Measurements from ENCODE around the gene HOOK2. TPM values are rescaled to one million over a fixed set of nuclear protein-coding genes. Genes with fewer than 3 reads are reported as not detected.
"Not testable (repeated sequence)": the region's sequence is repeated elsewhere in the genome, so short reads cannot be mapped to it uniquely, and the experiment has no call there.

HOOK2 gene
- total RNA-seq, 1 experiment from 2014 or later: 70.0 TPM

DNA sequence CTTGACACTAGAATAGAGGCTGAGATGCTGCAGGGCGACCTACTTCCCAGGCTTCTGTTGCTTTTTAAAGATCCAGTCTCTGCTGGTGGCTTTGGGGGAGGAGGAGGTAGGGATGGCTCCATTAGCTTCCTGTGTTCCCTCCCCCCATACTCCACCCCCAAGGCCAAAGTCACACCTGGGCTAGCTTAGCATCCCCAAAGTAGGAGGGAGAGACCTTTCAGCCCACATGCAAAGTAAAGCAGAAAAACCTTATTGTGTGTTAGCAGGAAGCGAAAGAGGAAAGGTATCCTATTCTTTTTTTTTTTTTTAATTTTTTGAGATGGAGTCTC is 48.4 kb downstream of the HOOK2 start:
- TF ChIP-seq, protein P1, sequence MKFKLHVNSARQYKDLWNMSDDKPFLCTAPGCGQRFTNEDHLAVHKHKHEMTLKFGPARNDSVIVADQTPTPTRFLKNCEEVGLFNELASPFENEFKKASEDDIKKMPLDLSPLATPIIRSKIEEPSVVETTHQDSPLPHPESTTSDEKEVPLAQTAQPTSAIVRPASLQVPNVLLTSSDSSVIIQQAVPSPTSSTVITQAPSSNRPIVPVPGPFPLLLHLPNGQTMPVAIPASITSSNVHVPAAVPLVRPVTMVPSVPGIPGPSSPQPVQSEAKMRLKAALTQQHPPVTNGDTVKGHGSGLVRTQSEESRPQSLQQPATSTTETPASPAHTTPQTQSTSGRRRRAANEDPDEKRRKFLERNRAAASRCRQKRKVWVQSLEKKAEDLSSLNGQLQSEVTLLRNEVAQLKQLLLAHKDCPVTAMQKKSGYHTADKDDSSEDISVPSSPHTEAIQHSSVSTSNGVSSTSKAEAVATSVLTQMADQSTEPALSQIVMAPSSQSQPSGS (CRISPR knock-in tag; IDR thresholded peaks at IDR 0.05; ENCODE audit: borderline replicate concordance, low read depth): no peak
- Mint-ChIP-seq H3K9me3 (no peaks in the 10 kb centered on the region), H3K36me3 (peaks cover 13% of the 10 kb centered on the region), H3K4me1 (peaks cover 12% of the 10 kb centered on the region), H3K27ac (peak overlapping the region; percentile 55), H3K4me3 (no peak overlapping the region), H3K27me3 (ENCODE audit: low read depth) (no peaks in the 10 kb centered on the region)
- DNase-seq (ENCODE audit: low spot score): no peak
- CTCF ChIA-PET: interaction anchor here (2.4 to 2.7 kb wide), 2 partner anchors 31 to 34 kb away, joined by 7 to 8 read pairs; no protein-coding TSS in a partner anchor
- no peak for ATAC-seq
- POLR2A ChIA-PET: no interaction called here

DNA sequence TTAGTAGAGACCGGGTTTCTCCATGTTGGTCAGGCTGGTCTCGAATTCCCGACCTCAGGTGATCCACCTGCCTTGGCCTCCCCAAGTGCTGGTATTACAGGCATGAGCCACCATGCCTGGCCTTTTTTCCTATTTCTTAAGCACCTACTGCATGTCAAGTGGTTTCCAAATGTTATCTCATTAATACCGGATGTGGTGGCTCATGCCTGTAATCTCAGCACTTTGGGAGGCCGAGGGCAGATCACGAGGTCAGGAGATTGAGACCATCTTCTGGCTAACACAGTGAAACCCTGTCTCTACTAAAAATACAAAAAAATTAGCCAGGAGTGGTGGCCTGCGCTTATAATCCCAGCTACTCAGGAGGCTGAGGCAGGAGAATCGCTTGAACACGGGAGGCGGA is 49.7 kb downstream of the HOOK2 start:
- ATAC-seq; H3K4me3 Mint-ChIP-seq; H3K27me3 Mint-ChIP-seq (ENCODE audit: low read depth); DNase-seq (ENCODE audit: low spot score); H3K9me3 Mint-ChIP-seq; H3K27ac Mint-ChIP-seq: not testable (repeated sequence)
- ChIA-PET POLR2A (interaction anchor here (0.7 to 5.4 kb wide), 3 partner anchors 10 to 136 kb away, joined by 3 to 44 read pairs (median 4); partner anchors contain the start of genes GET3, PRDX2, THSD8 and TRIR), CTCF (interaction anchor here (0.6 to 2.4 kb wide), 5 partner anchors 32 to 375 kb away, joined by 3 to 7 read pairs (median 3); partner anchors contain the start of genes ZNF490 and ZNF791)
- Mint-ChIP-seq H3K4me1 (peaks cover 19% of the 10 kb centered on the region), H3K36me3 (peaks cover 12% of the 10 kb centered on the region)

DNA sequence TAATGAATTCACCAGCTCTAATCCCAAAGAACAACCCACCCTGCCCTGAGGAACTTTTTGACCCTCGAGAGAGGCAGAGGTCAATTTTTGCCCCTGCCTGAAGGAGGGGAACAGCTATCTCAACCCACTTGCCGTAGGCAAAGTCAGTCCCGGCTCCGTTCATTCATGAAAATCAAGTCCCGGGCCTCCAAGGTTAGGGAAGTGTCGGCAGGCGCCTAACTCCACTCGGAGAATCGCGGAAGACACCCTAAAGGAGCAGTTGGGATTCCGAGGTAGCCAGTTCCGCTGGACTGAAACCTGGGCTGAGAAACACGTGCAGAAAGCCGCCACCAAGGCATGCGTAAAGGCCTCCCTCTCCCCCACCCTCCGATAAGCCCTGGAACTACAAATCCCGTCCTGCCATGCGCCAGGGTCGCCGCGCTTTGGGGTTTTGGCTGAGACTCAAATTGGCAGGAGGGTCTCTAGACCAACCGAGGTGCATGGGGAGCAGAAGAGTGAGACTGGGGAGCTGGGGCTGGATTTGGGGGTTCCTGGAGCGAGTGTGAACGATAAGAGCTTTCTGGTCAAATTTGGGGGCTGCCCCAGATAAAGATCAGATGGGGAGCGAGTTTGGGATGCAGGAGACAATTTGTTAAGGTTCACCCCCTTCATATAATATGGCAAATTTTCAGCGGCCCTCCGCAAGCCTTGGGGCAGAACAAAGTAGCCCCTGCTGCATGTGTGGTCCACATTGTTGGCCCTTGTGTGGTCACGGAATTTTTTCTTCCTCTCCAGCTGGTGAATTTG is 51.5 kb downstream of the HOOK2 start, which contains the start of gene TNPO2:
TNPO2 (minus strand) TSS at position 292 of the 786 bp plus-strand sequence. CDS start 2,955 bp downstream, outside the sequence.
- ChIA-PET POLR2A (interaction anchor here (1.1 to 5.4 kb wide), 4 partner anchors 12 to 161 kb away, joined by 3 to 44 read pairs (median 4); partner anchors contain the start of genes GET3 and TRIR), CTCF (interaction anchor here (0.8 to 4.4 kb wide), 13 partner anchors 10 to 161 kb away, joined by 3 to 35 read pairs (median 5); no protein-coding TSS in a partner anchor)
- H3K27me3 Mint-ChIP-seq (ENCODE audit: low read depth): no peaks in the 10 kb centered on the region
- ATAC-seq (peak; percentile 57), DNase-seq (ENCODE audit: low spot score) (peak; percentile 89)
- H3K9me3 Mint-ChIP-seq: no peaks in the 10 kb centered on the region
- H3K36me3 Mint-ChIP-seq: peaks cover 10% of the 10 kb centered on the region
- H3K27ac Mint-ChIP-seq: peak within 1 kb of the TSS; percentile 99
- peaks cover 23% of the 10 kb centered on the region for H3K4me1 Mint-ChIP-seq
- peak within 1 kb of the TSS; percentile 93 for H3K4me3 Mint-ChIP-seq
- TF ChIP-seq, protein P2, sequence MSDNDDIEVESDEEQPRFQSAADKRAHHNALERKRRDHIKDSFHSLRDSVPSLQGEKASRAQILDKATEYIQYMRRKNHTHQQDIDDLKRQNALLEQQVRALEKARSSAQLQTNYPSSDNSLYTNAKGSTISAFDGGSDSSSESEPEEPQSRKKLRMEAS (CRISPR knock-in tag; IDR thresholded peaks at IDR 0.05): peak; percentile 93
- no peak for TF ChIP-seq ZNF671 (CRISPR knock-in tag; IDR thresholded peaks at IDR 0.05)
- TF ChIP-seq SP1 (CRISPR knock-in tag; conservative IDR thresholded peaks at IDR 0.05): peak; percentile 43; the same call in 1 of the 2 replicates
- no peak for TF ChIP-seq NFATC4 (CRISPR knock-in tag; IDR thresholded peaks at IDR 0.05)
- TF ChIP-seq GTF2I (CRISPR knock-in tag; conservative IDR thresholded peaks at IDR 0.05): no peak
- no peak for TF ChIP-seq JAZF1 (CRISPR knock-in tag; IDR thresholded peaks at IDR 0.05)
- TF ChIP-seq ZNF232 (CRISPR knock-in tag; IDR thresholded peaks at IDR 0.05): 0 out of 2 replicates have a peak, but pooled peaks have one; percentile 20
- TF ChIP-seq, protein P3, sequence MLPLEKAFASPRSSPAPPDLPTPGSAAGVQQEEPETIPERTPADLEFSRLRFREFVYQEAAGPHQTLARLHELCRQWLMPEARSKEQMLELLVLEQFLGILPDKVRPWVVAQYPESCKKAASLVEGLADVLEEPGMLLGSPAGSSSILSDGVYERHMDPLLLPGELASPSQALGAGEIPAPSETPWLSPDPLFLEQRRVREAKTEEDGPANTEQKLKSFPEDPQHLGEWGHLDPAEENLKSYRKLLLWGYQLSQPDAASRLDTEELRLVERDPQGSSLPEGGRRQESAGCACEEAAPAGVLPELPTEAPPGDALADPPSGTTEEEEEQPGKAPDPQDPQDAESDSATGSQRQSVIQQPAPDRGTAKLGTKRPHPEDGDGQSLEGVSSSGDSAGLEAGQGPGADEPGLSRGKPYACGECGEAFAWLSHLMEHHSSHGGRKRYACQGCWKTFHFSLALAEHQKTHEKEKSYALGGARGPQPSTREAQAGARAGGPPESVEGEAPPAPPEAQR (CRISPR knock-in tag; IDR thresholded peaks at IDR 0.05): no peak
- TF ChIP-seq, protein P4, sequence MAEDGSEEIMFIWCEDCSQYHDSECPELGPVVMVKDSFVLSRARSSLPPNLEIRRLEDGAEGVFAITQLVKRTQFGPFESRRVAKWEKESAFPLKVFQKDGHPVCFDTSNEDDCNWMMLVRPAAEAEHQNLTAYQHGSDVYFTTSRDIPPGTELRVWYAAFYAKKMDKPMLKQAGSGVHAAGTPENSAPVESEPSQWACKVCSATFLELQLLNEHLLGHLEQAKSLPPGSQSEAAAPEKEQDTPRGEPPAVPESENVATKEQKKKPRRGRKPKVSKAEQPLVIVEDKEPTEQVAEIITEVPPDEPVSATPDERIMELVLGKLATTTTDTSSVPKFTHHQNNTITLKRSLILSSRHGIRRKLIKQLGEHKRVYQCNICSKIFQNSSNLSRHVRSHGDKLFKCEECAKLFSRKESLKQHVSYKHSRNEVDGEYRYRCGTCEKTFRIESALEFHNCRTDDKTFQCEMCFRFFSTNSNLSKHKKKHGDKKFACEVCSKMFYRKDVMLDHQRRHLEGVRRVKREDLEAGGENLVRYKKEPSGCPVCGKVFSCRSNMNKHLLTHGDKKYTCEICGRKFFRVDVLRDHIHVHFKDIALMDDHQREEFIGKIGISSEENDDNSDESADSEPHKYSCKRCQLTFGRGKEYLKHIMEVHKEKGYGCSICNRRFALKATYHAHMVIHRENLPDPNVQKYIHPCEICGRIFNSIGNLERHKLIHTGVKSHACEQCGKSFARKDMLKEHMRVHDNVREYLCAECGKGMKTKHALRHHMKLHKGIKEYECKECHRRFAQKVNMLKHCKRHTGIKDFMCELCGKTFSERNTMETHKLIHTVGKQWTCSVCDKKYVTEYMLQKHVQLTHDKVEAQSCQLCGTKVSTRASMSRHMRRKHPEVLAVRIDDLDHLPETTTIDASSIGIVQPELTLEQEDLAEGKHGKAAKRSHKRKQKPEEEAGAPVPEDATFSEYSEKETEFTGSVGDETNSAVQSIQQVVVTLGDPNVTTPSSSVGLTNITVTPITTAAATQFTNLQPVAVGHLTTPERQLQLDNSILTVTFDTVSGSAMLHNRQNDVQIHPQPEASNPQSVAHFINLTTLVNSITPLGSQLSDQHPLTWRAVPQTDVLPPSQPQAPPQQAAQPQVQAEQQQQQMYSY (CRISPR knock-in tag; IDR thresholded peaks at IDR 0.05): no peak
- no peak for TF ChIP-seq TEAD1 (CRISPR knock-in tag; IDR thresholded peaks at IDR 0.05)
- no peak for TF ChIP-seq TEAD4 (CRISPR knock-in tag; IDR thresholded peaks at IDR 0.05)
- no peak for TF ChIP-seq ZNF396 (CRISPR knock-in tag; IDR thresholded peaks at IDR 0.05; ENCODE audit: borderline replicate concordance)
- no peak for TF ChIP-seq ZBTB21 (CRISPR knock-in tag; IDR thresholded peaks at IDR 0.05; ENCODE audit: borderline replicate concordance)
- TF ChIP-seq PRRX2 (CRISPR knock-in tag; IDR thresholded peaks at IDR 0.05): no peak
- no peak for TF ChIP-seq ZNF416 (CRISPR knock-in tag; IDR thresholded peaks at IDR 0.05)
- TF ChIP-seq NFE2L1 (CRISPR knock-in tag; IDR thresholded peaks at IDR 0.05): no peak
- TF ChIP-seq, protein P5, sequence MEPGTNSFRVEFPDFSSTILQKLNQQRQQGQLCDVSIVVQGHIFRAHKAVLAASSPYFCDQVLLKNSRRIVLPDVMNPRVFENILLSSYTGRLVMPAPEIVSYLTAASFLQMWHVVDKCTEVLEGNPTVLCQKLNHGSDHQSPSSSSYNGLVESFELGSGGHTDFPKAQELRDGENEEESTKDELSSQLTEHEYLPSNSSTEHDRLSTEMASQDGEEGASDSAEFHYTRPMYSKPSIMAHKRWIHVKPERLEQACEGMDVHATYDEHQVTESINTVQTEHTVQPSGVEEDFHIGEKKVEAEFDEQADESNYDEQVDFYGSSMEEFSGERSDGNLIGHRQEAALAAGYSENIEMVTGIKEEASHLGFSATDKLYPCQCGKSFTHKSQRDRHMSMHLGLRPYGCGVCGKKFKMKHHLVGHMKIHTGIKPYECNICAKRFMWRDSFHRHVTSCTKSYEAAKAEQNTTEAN (CRISPR knock-in tag; IDR thresholded peaks at IDR 0.05): 0 out of 2 replicates have a peak, but pooled peaks have one; percentile 27
- TF ChIP-seq CREM (CRISPR knock-in tag; IDR thresholded peaks at IDR 0.05): peak; percentile 39
- no peak for TF ChIP-seq IRF2 (CRISPR knock-in tag; IDR thresholded peaks at IDR 0.05; ENCODE audit: borderline replicate concordance, low read depth)
- TF ChIP-seq ETV6 (CRISPR knock-in tag; IDR thresholded peaks at IDR 0.05): no peak; the same call in 1 of the 2 replicates
- TF ChIP-seq NR3C1 (CRISPR knock-in tag; conservative IDR thresholded peaks at IDR 0.05; ENCODE audit: low read depth): no peak
- TF ChIP-seq SOX15 (CRISPR knock-in tag; IDR thresholded peaks at IDR 0.05): no peak
- peak; percentile 50 for TF ChIP-seq SMAD3 (CRISPR knock-in tag; IDR thresholded peaks at IDR 0.05; ENCODE audit: borderline replicate concordance)
